Nephron progenitor cell (in vitro differentiated cells): ENCODE data around the gene UVRAG.

Experiments used
- DNase-seq: peaks from one replicate; pipeline ENCODE4 v3.0.0; 2021
- H3K27ac Mint-ChIP-seq: 2 replicates; pipeline ENCODE4 v1.8.0; 2021; ENCODE audit warnings: mild to moderate bottlenecking, moderate library complexity, mixed read lengths
- H3K27me3 Mint-ChIP-seq: 2 replicates; pipeline ENCODE4 v1.8.0; 2021; ENCODE audit warnings: mild to moderate bottlenecking, low read depth, mixed read lengths; ENCODE audit not compliant: poor library complexity
- H3K36me3 Mint-ChIP-seq: 2 replicates; pipeline ENCODE4 v1.8.0; 2021; ENCODE audit warnings: low read depth, mixed read lengths
- H3K4me1 Mint-ChIP-seq: 2 replicates; pipeline ENCODE4 v1.8.0; 2021; ENCODE audit warnings: mixed read lengths
- H3K4me3 Mint-ChIP-seq: 2 replicates; pipeline ENCODE4 v1.8.0; 2021; ENCODE audit warnings: mild to moderate bottlenecking, moderate library complexity, mixed read lengths
- H3K9me3 Mint-ChIP-seq: 2 replicates; pipeline ENCODE4 v1.8.0; 2021; ENCODE audit warnings: mild to moderate bottlenecking, moderate library complexity, mixed read lengths
- CTCF ChIP-seq: fragments of 200-600 bp; sonication (generic); IDR thresholded peaks from 2 replicates; pipeline ENCODE4 v1.5.0; 2021; ENCODE audit warnings: antibody characterized with exemption

The UVRAG gene

GRCh38 chr11:75945446-75945845 is 130.4 kb downstream of the UVRAG start:
- Mint-ChIP-seq H3K27me3 (peaks cover 2% of the 10 kb centered on the region), H3K4me1 (peaks cover 14% of the 10 kb centered on the region), H3K27ac (no peak overlapping the region), H3K9me3 (no peaks in the 10 kb centered on the region), H3K4me3 (no peak overlapping the region), H3K36me3 (no peaks in the 10 kb centered on the region)
- DNase-seq, result no peak
- no peak for TF ChIP-seq CTCF

- H3K27ac Mint-ChIP-seq, result no peak overlapping the region
- H3K4me3 Mint-ChIP-seq, result no peak overlapping the region
- H3K9me3 Mint-ChIP-seq, result no peaks in the 10 kb centered on the region
- no peaks in the 10 kb centered on the region for H3K36me3 Mint-ChIP-seq
- peaks cover 2% of the 10 kb centered on the region for H3K27me3 Mint-ChIP-seq
- peaks cover 14% of the 10 kb centered on the region for H3K4me1 Mint-ChIP-seq
- no peak for DNase-seq
- TF ChIP-seq CTCF, result no peak
Observed at GRCh38 chr11:75945947-75946346, 130.9 kb downstream of the UVRAG start.

- no peak for TF ChIP-seq CTCF
- Mint-ChIP-seq H3K27me3 (peaks cover 2% of the 10 kb centered on the region), H3K9me3 (no peaks in the 10 kb centered on the region), H3K27ac (no peak overlapping the region), H3K4me1 (peaks cover 14% of the 10 kb centered on the region), H3K36me3 (no peaks in the 10 kb centered on the region), H3K4me3 (no peak overlapping the region)
- DNase-seq, result no peak
Observed at GRCh38 chr11:75946531-75947530, 131.8 kb downstream of the UVRAG start.

- Mint-ChIP-seq H3K27me3 (peaks cover 2% of the 10 kb centered on the region), H3K27ac (no peak overlapping the region)
- no peak for TF ChIP-seq CTCF
Observed at GRCh38 chr11:75949023-75949672, 134.1 kb downstream of the UVRAG start.

GRCh38 chr11:75950141-75950540 is 135.1 kb downstream of the UVRAG start:
- Mint-ChIP-seq H3K27me3 (peaks cover 2% of the 10 kb centered on the region), H3K27ac (no peak overlapping the region), H3K4me3 (no peak overlapping the region), H3K4me1 (peaks cover 35% of the 10 kb centered on the region), H3K9me3 (no peaks in the 10 kb centered on the region), H3K36me3 (no peaks in the 10 kb centered on the region)
- no peak for DNase-seq
- no peak for TF ChIP-seq CTCF

More at GRCh38 chr11:75949023-75949672, 134.1 kb downstream of the UVRAG start:
- no peak overlapping the region for H3K4me3 Mint-ChIP-seq
- no peaks in the 10 kb centered on the region for H3K36me3 Mint-ChIP-seq
- H3K9me3 Mint-ChIP-seq, result no peaks in the 10 kb centered on the region
- DNase-seq, result no peak
- peaks cover 28% of the 10 kb centered on the region for H3K4me1 Mint-ChIP-seq
